GM18907 (cell line): Measurements from ENCODE around the gene ABCA7.

Experiments used
- ATAC-seq: cut with Tn5 transposase; IDR thresholded peaks from one replicate; pipeline ENCODE4 v1.9.1; 2021; ENCODE audit warnings: mild to moderate bottlenecking, moderate library complexity; ENCODE audit not compliant: unreplicated experiment

Gene ABCA7

DNA sequence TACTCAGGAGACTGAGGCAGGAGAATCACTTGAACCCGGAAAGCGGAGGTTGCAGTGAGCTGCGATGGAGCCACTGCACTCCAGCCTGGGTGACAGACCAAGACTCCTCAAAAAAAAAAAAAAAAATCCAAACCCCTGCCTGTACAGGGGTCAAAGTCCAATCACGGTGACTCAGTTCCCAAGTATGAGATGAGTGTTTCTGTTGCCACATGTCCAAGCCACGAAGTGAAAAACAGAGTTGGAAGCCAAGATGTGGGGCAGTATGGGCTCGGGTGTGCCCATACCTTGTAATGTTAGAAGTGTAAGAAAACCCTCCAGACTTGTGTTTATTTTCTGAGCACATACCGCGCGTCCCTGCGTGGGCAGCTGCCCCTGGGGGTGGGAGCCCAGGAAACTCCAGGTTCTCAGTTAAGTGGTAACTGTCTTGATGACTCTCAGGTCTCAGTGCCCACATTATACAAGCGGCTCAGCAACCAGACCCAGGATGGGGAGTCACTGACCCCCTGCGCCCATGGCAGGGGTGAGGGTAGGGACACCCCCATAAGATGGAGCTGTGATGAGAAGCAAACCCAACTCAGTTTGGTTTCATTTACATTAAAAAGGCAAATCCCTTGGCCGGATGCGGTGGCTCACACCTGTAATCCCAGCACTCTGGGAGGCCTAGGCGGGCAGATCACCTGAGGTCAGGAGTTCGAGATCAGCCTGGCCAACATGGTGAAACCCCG, 62.7 kb downstream of the ABCA7 start:
- peak; percentile 29 for ATAC-seq

DNA sequence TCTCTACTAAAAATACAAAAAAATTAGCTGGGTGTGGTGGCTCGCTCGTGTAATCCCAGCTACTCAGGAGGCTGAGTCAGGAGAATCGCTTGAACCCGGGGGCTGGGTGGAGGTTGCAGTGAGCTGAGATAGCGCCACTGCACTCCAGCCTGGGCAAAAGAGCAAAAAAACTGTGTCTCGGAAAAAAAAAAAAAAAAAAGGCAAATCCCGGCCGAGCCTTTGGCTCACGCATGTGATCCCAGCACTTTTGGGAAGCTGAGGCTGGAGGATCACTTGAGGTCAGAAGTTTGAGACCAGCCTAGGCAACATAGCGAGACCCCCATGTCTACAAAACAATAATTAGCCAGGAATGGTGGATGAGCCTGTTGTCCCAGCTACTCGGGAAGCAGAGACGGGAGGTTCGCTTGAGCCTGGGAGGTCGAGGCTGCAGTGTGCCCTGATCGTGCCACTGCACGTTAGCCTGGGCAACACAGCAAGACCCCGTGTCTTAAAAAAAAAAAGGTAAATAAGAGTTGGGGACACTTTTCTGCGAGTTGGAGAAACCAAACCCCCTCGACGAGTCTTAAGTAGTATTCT, 63.3 kb downstream of the ABCA7 start:
- ATAC-seq = no peak

DNA sequence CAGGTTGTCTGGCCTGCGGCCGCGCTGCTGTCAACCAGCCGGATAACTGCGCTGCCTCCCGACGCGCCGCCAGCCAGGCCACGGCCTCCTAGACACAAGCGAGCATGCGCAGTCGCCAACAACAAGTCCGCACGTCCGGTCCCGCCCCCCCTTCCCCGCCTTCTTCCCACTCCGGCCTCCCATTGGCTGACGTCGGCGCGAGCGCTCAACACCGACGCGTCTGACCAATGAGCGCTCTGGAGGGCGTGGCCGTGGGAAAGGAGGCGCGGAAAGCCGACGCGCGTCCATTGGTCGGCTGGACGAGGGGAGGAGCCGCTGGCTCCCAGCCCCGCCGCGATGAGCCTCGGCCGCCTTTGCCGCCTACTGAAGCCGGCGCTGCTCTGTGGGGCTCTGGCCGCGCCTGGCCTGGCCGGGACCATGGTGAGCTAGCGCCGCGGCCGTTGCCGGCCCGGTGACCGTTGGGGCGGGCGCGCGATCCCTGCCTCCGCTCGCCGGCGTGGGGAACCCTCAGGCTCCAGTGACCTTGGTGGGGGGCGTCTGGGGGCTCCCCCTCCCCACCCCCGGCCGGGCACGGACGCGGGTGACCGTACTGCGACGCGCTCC, 63.9 kb downstream of the ABCA7 start, which contains the start of gene GPX4:
TSS of gene GPX4 (plus strand) at position 287 of the 603 bp plus-strand sequence. CDS start at position 337, 50 bp downstream.
- peak; percentile 60 for ATAC-seq

DNA sequence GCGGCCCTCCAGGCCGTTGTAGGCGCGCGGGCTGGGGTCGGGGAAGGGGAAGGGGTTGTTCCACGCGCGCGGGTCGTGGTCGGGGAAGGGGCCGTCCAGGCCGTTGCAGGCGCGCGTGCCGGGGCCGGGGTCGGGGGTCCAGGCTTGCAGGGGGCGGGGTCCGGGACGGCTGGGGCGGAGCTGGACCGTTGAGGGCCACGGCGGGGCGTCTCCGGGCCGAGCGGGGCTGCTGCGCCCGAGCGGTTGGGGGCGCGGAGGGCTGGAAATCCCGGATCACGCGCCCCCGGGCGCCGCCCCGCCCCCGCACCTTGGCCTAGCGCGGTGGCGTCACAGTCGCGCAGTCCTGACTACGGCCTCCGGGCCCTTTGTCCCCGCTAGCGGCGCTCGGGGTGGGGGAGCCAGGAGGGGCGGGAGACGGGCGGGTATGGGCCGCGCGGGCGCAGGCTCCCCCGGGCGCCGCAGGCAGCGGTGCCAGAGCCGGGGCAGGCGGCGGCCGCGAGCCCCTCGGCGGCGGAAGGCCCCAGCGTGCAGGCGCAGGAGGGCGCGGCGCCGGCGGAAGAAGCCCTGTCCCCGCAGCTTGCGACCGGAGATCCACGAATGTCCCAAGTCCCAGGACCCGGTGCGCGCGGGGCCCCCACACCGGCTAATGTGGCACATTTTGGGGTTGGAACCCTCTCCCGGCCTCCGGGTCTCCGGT, 64.6 kb downstream of the ABCA7 start:
- peak; percentile 26 for ATAC-seq

DNA sequence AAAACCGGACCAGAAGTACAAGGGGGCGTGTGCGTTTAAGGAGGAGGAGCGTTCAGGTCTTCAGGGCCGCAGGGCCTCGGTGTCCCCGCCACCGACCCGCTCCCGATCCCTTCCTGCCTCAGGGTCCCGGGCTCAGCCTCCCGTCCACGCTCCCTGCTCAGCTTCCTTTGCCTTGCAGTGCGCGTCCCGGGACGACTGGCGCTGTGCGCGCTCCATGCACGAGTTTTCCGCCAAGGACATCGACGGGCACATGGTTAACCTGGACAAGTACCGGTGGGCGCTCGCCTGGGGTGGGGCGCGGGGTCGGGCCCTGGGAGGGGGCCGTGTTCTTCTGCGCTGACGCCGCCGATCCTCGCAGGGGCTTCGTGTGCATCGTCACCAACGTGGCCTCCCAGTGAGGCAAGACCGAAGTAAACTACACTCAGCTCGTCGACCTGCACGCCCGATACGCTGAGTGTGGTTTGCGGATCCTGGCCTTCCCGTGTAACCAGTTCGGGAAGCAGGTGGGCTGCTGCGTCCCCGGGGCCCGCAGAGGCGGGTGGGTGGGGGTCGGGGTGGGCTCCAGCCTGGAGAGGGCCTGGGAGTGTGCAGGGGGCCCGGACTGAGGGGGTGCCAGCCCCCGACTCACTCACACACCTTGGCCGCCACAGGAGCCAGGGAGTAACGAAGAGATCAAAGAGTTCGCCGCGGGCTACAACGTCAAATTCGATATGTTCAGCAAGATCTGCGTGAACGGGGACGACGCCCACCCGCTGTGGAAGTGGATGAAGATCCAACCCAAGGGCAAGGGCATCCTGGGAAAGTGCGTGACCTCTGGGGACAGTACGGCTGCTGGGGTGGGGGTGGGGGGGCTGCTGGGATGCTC, 65.3 kb downstream of the ABCA7 start:
- no peak for ATAC-seq

DNA sequence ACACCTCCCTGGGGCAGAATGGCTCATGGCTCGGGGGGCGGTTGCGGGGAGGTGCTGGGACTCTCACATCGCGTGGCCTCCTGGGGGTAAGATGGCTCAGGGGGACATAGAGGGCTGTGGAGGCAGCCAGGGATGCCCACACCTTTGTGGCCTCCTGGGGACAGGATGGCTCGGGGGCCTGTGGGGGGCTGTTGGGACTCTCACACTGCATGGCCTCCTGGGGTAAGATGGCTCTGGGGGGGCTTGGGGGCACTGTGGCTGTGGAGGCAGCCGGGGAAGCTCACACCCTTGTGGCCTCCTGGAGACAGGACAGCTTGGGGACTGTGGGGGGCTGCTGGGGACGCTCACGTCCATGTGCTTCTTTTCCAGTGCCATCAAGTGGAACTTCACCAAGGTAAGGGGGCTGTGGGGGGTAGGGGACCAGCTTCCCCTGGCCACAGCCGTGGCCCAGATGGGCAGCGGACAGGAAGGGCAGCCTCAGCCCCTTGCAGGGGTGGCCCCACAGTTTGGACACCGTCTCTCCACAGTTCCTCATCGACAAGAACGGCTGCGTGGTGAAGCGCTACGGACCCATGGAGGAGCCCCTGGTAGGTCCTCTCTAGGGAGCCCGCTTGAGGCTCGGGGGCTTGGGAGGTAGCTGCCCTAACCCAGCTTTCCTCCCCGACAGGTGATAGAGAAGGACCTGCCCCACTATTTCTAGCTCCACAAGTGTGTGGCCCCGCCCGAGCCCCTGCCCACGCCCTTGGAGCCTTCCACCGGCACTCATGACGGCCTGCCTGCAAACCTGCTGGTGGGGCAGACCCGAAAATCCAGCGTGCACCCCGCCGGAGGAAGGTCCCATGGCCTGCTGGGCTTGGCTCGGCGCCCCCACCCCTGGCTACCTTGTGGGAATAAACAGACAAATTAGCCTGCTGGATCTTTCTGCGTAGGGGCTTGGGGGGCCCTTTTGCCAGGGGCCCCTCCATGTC, 66.2 kb downstream of the ABCA7 start:
- no peak for ATAC-seq

DNA sequence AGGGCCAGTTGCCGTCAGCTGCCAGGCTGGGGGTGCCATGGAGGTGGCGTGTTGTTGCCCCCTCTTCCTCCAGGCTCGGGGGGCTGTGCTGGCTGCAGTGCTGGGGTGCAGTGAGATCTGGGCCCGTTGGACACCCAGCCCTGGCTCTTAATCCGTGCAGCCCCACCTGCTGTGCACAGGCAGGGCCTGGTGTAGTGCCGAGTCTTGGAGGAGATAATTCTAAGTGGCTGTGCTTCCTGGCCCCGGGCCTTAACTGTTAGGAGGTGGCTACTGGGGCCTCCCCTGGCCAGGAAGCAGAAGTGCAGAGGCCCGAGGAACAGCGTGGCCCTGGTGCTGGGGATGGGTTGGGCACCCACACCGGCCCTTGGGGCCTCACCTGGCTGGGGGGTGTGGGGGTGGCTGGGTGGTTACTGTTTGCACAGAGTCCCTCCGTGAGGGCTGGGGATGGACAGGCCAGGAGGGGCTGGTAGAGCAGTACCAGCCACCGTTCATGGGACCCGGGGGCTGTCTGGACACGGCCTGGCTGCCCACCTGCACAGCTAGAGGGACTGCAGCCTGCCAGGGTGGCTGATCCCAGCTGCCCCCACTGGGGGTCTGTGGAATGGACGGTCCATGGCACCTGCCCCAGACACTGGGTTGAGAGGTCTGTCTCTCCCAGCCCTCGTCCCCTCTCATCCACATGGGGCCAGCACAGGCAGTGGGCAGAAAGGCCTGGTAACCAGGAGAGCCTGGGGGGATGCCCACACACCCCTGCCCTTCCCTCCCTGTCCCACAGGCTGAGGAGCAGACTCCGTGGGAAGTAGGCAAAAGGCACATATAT, 67.1 kb downstream of the ABCA7 start:
- ATAC-seq = no peak

DNA sequence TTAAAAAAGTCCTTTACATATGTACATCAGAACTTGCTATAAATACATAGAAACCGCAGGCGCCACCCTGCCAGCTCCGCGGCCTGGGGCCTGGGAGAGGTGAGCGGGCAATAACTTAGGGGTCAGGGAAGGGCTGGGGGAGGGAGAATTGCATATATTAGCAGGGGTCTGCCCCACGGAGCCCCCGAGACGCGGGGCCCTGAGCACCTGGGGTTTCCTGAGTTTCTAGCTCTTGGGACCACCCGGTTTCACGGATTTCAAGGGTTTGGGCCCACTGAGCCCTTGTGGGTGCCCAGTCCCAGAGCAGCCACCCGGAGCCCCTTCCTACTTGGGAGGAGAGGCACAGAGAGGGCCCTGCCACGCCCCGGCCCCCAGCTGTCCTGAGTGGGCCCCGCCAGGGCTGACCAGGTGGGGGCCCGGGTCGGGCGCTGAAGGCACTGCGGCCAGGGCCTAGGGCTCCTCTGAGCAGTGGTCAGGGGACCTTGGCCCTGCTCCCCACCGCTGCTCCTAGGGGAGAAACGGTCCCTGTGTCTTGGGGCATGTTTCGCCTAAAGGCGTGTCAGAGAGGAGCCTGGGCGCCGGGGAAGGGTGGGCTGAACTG, 67.9 kb downstream of the ABCA7 start:
- no peak for ATAC-seq

DNA sequence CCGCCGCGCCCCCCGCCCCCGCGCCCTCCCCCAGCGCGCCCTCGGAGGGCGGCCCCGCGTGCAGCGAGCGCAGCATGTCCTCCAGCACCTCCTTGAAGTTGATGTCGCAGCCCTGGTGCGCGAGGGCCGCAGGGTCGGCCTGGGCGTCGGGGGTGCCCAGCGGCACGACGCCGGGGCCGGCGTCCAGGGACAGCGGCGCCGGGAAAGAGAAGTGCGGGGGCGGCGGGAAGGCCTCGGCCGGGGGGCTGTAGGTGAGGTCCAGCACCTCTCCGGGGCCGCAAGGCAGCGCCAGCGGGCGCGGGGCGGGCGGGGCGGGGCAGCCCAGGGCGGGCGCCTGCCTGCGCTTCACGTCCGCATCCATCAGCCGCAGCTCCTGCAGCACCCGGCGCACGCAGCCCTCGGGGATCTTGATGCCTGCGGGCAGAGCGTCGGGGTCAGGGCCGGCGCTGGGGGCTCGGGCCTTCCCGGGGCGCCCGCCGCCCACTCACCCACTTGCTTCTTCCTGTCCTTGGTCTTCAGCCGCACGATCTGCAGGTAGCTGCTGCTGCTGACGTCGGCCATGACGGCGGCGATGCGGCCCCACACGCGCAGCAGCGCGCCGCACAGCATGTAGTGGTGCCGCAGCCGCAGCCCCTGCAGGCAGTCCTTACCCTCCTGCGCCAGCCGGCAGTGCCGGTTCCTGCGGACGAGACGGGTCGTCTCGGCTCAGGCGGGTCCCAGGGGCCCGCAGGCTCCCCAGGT, 68.6 kb downstream of the ABCA7 start:
- no peak for ATAC-seq

DNA sequence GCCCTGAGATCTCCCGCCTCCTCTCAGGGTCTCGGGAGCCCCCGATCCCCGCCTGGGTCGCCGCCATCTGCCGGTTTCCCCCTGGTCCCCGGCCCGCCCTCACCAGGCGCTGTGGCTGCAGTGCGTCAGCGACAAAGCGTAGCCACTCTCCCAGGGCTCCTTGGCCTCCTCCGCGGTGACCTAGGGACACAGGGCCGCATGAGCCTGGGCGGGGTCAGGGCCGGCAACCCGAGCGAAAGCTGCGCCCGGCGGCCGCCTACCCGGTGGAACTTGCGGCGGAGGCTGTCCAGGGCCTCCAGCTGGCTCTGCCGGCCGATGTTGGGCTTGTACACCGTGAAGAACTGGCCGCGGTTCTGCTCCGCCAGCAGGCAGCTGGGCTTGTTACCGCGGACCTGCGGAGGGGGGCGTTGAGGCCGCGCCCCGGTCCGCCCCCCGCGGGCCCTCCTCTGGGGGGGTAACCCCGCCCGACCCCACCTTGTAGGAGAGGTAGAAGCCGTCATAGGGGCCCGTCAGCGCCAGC, 69.2 kb downstream of the ABCA7 start:
- no peak for ATAC-seq

DNA sequence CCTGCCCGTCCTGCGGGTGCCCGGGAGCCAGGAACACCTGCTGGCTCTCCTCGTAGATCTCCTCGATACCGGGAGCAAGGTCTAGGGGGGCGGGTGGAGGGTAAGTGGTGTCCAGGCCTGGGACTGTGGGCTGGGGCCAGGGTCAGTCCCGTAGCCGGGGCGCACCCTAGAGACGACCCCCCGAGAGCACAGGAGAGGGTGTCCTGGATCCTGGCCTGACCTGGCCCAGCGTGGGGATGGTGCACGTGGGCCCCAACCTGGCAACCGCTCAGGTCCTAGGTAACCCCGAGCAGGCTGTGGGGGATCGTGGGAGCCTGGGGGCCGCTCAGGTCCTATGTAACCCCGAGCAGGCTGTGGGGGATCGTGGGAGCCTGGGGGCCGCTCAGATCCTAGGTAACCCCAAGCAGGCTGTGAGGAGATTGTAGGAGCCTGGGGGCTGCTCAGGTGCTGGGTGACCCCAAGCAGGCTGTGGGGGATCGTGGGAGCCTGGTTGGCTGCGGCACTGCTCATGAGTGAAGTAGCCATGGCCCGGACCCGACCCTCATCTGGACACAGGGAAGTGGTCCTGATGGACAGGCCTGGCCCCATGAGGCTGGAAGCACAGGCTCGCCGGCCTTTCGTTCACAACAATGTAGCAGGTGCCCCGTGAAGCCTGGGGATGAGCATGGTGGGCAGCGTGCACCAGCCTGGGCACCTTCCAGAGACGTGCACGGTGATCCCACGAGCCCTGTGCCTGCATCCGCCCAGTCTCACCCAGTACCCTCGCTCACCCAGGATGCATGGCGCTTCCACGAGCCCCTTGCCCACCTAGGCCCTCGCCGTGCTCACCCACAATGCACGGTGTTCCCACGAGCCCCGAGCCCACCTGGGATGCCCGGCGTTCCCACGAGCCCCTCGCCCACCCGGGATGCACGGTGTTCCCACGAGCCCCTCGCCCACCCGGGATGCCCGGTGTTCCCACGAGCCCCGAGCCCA, 70.1 kb downstream of the ABCA7 start:
- ATAC-seq = no peak

DNA sequence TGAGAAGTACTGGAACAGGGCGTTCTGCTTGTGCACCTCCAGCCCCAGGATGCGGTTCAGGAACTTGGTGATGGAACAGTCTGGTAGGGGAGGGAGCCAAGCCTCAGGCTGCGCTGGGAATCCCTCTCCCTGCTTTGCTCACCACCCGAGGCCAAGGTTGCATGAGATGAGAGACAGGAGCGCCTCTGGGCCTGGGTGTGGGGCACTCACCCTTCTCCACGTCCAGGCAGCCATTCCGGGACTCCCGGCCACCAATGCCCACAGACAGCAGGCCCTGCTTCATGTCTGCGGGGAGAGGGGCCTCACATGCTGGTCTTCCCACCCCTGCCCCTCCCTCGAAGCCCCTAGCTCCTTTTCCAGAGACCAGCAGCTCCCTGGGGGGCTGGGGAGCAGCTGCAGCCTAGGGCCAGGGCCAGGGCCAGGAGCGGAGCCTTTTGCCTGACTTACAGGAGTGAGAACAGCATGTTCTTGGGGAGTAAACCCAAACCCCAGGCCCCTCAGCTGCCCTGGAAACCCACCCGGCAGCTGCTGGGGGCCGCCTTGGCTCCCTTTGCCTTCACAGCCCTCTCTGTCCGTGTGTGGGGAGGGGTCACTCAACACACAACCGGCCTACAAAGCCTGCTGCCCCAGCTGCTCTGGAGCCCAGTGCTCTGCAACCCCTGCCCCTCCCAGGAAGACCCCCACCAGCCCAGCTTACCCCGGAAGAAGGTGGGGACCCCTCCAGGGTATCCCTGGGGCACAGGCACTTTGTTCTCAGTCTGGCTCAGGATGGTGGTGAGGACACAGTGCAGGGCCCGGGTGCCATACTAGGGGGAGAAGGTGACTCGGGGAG, 71.1 kb downstream of the ABCA7 start:
- no peak for ATAC-seq

DNA sequence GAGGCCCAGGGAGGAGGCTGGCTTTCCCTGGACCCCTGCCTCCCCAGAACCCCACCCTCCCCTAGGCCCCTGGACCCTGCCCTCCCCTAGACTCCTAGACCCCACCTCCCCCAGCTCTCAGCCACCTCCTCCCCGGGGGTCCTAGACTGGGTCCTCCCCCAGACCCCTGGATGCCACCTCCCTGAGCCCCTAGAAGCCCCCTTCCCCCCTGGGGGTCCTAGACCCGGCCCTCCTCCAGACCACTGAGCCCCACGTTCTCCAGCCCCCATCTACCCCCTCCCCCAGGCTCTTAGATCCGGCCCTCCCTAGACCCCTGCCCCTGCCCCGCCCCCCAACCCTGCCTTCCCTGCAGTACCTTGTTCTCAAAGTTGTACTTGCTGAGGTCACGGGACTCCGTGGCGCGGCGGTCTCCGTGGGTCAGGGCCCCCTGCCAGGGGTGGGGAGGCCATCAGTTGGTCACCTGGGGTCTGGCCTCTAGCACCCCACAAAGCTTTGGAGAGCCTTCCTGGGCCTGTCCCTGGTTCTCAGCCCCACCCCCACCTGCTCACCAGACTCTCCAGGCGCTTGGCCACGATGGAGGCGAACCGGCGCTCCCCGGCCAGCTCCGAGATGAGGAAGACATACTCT, 71.8 kb downstream of the ABCA7 start:
- no peak for ATAC-seq

DNA sequence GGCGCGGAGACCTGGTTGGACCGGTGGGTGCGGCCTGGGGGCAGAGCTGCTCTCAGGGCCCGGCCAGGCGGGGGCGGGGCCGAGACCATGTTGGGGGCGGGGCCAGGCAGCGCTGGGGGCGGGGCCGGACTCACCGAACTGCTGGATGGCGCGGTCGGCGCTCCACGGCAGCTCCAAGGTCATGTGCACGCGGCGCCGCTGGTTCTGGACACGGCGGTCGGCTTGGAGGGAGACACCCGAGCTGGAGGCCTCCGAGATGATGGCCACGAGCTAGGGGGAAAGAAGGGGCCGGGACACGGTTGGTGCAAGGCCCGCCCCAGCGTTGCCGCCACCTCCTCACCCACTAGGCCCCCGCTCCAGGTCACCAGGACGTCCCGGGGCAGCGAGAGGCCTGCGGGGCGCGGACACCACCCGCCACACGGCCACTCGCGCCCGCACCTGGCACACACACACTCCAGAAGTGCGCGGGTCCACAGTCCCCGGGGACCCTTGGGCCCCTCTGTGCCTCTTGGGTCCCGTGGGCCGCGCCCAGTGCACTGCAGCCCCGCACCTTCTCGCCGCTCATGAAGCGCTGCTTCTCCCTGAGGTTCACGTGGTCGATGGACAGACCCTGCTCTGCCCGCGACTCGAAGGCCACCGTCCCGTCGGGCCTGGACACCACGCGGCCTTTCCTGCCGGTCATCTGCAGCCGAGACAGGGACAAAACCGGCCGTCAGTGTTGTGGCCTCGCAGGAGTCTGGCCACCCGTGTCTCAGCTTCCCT, 72.5 kb downstream of the ABCA7 start:
- ATAC-seq = no peak
